Loucy (cell line): ENCODE measurements around the gene SNAP25.

Experiments
- EZH2phosphoT487 ChIP-seq: fragments of 200-600 bp; IDR thresholded peaks from 2 replicates; pipeline ENCODE4 v1.6.1; 2018; ENCODE audit warnings: antibody characterized with exemption, mild to moderate bottlenecking, moderate library complexity, borderline replicate concordance
- TF ChIP-seq, protein P1 (sequence below): fragments of 200-600 bp; sonication (generic); conservative IDR thresholded peaks from 2 replicates; pipeline ENCODE4 v1.5.1; 2014; ENCODE audit warnings: mild to moderate bottlenecking, antibody characterized with exemption, low read length

DNA sequence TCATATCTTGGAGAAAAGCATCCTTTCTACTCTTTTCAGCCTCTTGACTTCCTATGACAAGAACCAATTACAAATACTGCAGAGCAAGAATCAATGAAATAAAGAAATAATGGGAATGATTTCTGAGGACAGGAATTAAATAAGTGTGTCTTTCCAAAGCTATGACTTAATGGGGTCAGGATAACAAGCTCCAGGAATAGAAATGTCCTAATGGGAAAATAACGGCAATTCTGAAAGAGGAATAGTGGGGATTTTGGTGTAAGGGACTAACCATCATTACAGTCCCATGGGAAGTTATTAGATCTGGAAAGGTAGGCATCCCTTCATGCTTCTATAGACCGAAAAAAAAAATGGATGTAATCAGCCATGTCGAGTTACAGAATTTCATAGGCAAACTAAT is 28.2 kb upstream of the SNAP25 start:
- TF ChIP-seq, protein P1, sequence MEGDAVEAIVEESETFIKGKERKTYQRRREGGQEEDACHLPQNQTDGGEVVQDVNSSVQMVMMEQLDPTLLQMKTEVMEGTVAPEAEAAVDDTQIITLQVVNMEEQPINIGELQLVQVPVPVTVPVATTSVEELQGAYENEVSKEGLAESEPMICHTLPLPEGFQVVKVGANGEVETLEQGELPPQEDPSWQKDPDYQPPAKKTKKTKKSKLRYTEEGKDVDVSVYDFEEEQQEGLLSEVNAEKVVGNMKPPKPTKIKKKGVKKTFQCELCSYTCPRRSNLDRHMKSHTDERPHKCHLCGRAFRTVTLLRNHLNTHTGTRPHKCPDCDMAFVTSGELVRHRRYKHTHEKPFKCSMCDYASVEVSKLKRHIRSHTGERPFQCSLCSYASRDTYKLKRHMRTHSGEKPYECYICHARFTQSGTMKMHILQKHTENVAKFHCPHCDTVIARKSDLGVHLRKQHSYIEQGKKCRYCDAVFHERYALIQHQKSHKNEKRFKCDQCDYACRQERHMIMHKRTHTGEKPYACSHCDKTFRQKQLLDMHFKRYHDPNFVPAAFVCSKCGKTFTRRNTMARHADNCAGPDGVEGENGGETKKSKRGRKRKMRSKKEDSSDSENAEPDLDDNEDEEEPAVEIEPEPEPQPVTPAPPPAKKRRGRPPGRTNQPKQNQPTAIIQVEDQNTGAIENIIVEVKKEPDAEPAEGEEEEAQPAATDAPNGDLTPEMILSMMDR = no peak
- no peak for TF ChIP-seq EZH2phosphoT487
